DMS53 treated with DMSO at 0.1 percent for 48 hours (cell line): ENCODE results near the gene HOXD13.
A peak's percentile ranks its signal among the peaks of the same experiment; 100 is the strongest.

Experiments used
- DNase-seq: peaks from one replicate; lab custom pipeline; 2025; ENCODE audit not compliant: unreplicated experiment; lab: John Stamatoyannopoulos, UW

Gene HOXD13

GRCh38 chr2:176093145-176093897 is 800 bp downstream of the HOXD13 start:
- peak; percentile 44 for DNase-seq

- DNase-seq: no peak
These were observed 1.4 kb downstream of the HOXD13 start for GRCh38 chr2:176093898-176094249.

GRCh38 chr2:176094349-176094748 is 1.8 kb downstream of the HOXD13 start:
- no peak for DNase-seq

GRCh38 chr2:176095421-176095820 is 2.9 kb downstream of the HOXD13 start:
- no peak for DNase-seq

GRCh38 chr2:176096243-176096985 is 3.9 kb downstream of the HOXD13 start:
- peak; percentile 34 for DNase-seq

GRCh38 chr2:176096986-176097819 is 4.7 kb downstream of the HOXD13 start:
- DNase-seq: peak; percentile 84

GRCh38 chr2:176097820-176098365 is 5.4 kb downstream of the HOXD13 start:
- peak; percentile 80 for DNase-seq

- no peak for DNase-seq
These were observed 6.0 kb downstream of the HOXD13 start for GRCh38 chr2:176098366-176099158.

GRCh38 chr2:176099159-176099727 is 6.7 kb downstream of the HOXD13 start:
- no peak for DNase-seq

GRCh38 chr2:176099728-176100546 is 7.4 kb downstream of the HOXD13 start, which contains the start of gene HOXD12:
HOXD12 (plus strand) TSS chr2:176099795; CDS start chr2:176099802, 7 bp downstream.
- no peak for DNase-seq

- DNase-seq: no peak
These were observed 8.1 kb downstream of the HOXD13 start for GRCh38 chr2:176100547-176101140.

GRCh38 chr2:176101216-176101830 is 8.8 kb downstream of the HOXD13 start:
- DNase-seq: no peak

GRCh38 chr2:176101842-176102241 is 9.3 kb downstream of the HOXD13 start:
- no peak for DNase-seq

GRCh38 chr2:176102309-176102866 is 9.9 kb downstream of the HOXD13 start:
- no peak for DNase-seq

GRCh38 chr2:176103194-176103593 is 10.7 kb downstream of the HOXD13 start:
- DNase-seq: no peak

GRCh38 chr2:176103742-176104315 is 11.3 kb downstream of the HOXD13 start:
- no peak for DNase-seq

- no peak for DNase-seq
These were observed 12.0 kb downstream of the HOXD13 start for GRCh38 chr2:176104316-176105077.
